ENCODE results near the gene NSA2.
A peak's percentile ranks its signal among the peaks of the same experiment; 100 is the strongest.
"Not testable (repeated sequence)": the region's sequence is repeated elsewhere in the genome, so short reads cannot be mapped to it uniquely, and the experiment has no call there.

Gene NSA2

DNA sequence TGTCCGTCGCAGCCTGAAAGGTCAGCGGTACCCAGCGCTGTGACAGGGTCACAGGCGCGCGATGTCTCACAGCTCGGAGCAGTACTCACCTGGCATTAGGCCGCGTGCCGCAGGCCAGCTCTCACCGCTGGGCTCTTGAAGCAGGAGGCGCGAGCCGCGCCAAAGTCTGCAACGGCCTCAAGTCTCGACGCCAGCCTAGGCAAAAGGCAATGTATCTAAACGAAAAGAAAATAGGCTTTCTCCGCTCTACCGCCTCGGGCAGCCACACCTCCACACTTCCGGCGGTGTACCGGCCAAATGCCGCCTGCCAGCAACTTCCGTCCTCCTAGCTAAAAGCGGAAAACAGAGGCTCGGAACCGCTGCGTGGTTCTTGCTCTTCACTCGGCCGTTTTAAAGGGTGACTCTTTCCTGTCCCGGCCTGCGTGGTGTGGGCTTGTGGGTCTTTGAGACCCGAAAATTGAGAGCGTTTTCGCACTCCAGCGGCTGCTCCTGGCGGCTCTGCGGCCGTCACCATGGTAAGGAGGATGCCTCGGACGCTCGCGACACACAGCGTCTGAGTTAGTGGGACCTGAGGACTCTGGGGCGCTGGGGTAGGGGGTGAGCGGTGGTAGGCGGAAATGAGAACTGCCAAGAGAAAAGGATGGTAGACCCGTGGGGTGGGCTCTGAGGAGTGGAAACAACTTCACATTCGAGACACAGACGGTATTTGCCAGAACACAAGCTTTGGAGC, at the start of gene NSA2, which contains the start of gene GFM2:
NSA2 (plus strand) TSS at position 401 of the 730 bp plus-strand sequence; CDS start at position 513, 112 bp downstream.
GFM2 (minus strand) TSS at position 269 of the 730 bp plus-strand sequence. CDS start 3,375 bp downstream, outside the sequence.
- no peaks in the 10 kb centered on the region for H3K27me3 Mint-ChIP-seq (ENCODE audit: low read depth)
- peak within 1 kb of the TSS; percentile 100 for H3K4me3 Mint-ChIP-seq
- peaks cover 11% of the 10 kb centered on the region for H3K4me1 Mint-ChIP-seq (ENCODE audit: low read depth)
- peak; percentile 91 for DNase-seq (ENCODE audit: low spot score)
- H3K36me3 Mint-ChIP-seq (ENCODE audit: low read depth): peaks cover 23% of the 10 kb centered on the region
- peak within 1 kb of the TSS; percentile 98 for H3K27ac Mint-ChIP-seq
- H3K9me3 Mint-ChIP-seq: no peaks in the 10 kb centered on the region

- H3K4me1 Mint-ChIP-seq (ENCODE audit: low read depth): no peaks in the 10 kb centered on the region
- no peak overlapping the region for H3K27ac Mint-ChIP-seq
- DNase-seq (ENCODE audit: low spot score): no peak
- no peak overlapping the region for H3K4me3 Mint-ChIP-seq
- peaks cover 36% of the 10 kb centered on the region for H3K36me3 Mint-ChIP-seq (ENCODE audit: low read depth)
- no peaks in the 10 kb centered on the region for H3K9me3 Mint-ChIP-seq
- no peaks in the 10 kb centered on the region for H3K27me3 Mint-ChIP-seq (ENCODE audit: low read depth)
These were observed 49.5 kb upstream of the NSA2 start for GRCh38 chr5:74717596-74717995.

DNA sequence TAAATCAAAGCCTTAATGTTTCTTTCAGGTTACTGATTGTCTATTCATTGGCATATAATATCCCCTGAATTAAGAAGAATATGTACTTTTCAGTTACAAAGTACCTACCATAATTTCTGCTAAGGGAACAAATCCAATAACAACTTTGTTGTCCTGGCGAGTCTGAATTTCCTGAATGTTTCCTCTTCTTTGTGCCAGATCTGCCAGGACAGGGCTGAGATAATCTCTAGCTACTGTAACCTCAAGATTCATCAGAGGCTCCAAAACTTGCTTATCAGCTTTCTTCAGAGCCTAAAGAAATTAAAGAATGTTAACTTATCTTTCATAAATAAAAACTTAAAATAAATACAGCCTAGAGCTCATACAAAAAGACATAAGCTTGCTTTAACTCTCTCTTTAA, 44.8 kb upstream of the NSA2 start:
- peaks cover 3% of the 10 kb centered on the region for H3K4me1 Mint-ChIP-seq (ENCODE audit: low read depth)
- no peak overlapping the region for H3K27ac Mint-ChIP-seq
- H3K9me3 Mint-ChIP-seq: no peaks in the 10 kb centered on the region
- H3K27me3 Mint-ChIP-seq (ENCODE audit: low read depth): no peaks in the 10 kb centered on the region
- H3K36me3 Mint-ChIP-seq (ENCODE audit: low read depth): peaks cover 49% of the 10 kb centered on the region
- H3K4me3 Mint-ChIP-seq: no peak overlapping the region
- no peak for DNase-seq (ENCODE audit: low spot score)

- DNase-seq (ENCODE audit: low spot score): no peak
- Mint-ChIP-seq H3K4me3 (no peak overlapping the region), H3K4me1 (ENCODE audit: low read depth) (peaks cover 3% of the 10 kb centered on the region), H3K27ac (no peak overlapping the region), H3K27me3 (ENCODE audit: low read depth) (no peaks in the 10 kb centered on the region), H3K9me3 (no peaks in the 10 kb centered on the region), H3K36me3 (ENCODE audit: low read depth) (peaks cover 41% of the 10 kb centered on the region)
These were observed 41.7 kb upstream of the NSA2 start for GRCh38 chr5:74725331-74725730.

GRCh38 chr5:74736759-74737158, 30.3 kb upstream of the NSA2 start:
- no peak for DNase-seq (ENCODE audit: low spot score)
- H3K27ac Mint-ChIP-seq: no peak overlapping the region
- no peaks in the 10 kb centered on the region for H3K4me1 Mint-ChIP-seq (ENCODE audit: low read depth)
- H3K4me3 Mint-ChIP-seq: no peak overlapping the region
- no peaks in the 10 kb centered on the region for H3K27me3 Mint-ChIP-seq (ENCODE audit: low read depth)
- no peaks in the 10 kb centered on the region for H3K9me3 Mint-ChIP-seq
- H3K36me3 Mint-ChIP-seq (ENCODE audit: low read depth): peaks cover 28% of the 10 kb centered on the region

- no peak overlapping the region for H3K4me3 Mint-ChIP-seq
- no peaks in the 10 kb centered on the region for H3K9me3 Mint-ChIP-seq
- H3K36me3 Mint-ChIP-seq (ENCODE audit: low read depth): peaks cover 23% of the 10 kb centered on the region
- no peaks in the 10 kb centered on the region for H3K27me3 Mint-ChIP-seq (ENCODE audit: low read depth)
- no peaks in the 10 kb centered on the region for H3K4me1 Mint-ChIP-seq (ENCODE audit: low read depth)
- H3K27ac Mint-ChIP-seq: no peak overlapping the region
- DNase-seq (ENCODE audit: low spot score): no peak
These were observed 28.6 kb upstream of the NSA2 start for GRCh38 chr5:74738406-74738805.

DNA sequence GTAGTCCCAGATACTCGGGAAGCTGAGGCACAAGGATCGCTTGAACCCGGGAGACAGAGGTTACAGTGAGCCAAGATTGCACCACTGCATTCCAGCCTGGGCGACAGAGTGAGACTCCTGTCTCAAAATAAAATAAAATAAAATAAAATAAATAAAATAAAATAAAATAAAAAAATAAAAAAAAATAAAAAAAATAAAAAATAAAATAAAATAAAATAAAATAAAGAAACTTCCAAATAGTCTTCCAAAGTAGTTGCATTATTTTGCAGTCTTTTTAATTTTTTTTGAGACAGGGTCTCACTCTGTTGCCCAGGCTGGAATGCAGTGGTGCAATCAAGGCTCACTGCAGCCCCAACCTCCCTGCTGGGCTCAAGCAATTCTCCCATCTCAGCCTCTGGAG, 18.3 kb upstream of the NSA2 start:
- H3K27ac Mint-ChIP-seq; H3K4me1 Mint-ChIP-seq (ENCODE audit: low read depth); H3K9me3 Mint-ChIP-seq; DNase-seq (ENCODE audit: low spot score); H3K4me3 Mint-ChIP-seq; H3K27me3 Mint-ChIP-seq (ENCODE audit: low read depth): not testable (repeated sequence)
- peaks cover 36% of the 10 kb centered on the region for H3K36me3 Mint-ChIP-seq (ENCODE audit: low read depth)

- Mint-ChIP-seq H3K36me3 (ENCODE audit: low read depth) (peaks cover 31% of the 10 kb centered on the region), H3K4me1 (ENCODE audit: low read depth) (peaks cover 10% of the 10 kb centered on the region), H3K27ac (no peak overlapping the region), H3K9me3 (peaks cover 5% of the 10 kb centered on the region), H3K4me3 (no peak overlapping the region), H3K27me3 (ENCODE audit: low read depth) (no peaks in the 10 kb centered on the region)
- no peak for DNase-seq (ENCODE audit: low spot score)
These were observed 5.8 kb upstream of the NSA2 start for GRCh38 chr5:74761241-74761640.

GRCh38 chr5:74762599-74762998, 4.5 kb upstream of the NSA2 start:
- Mint-ChIP-seq H3K27ac (no peak overlapping the region), H3K27me3 (ENCODE audit: low read depth) (no peaks in the 10 kb centered on the region), H3K4me3 (no peak overlapping the region), H3K9me3 (no peaks in the 10 kb centered on the region), H3K36me3 (ENCODE audit: low read depth) (peaks cover 24% of the 10 kb centered on the region), H3K4me1 (ENCODE audit: low read depth) (peaks cover 10% of the 10 kb centered on the region)
- peak; percentile 43 for DNase-seq (ENCODE audit: low spot score)

DNA sequence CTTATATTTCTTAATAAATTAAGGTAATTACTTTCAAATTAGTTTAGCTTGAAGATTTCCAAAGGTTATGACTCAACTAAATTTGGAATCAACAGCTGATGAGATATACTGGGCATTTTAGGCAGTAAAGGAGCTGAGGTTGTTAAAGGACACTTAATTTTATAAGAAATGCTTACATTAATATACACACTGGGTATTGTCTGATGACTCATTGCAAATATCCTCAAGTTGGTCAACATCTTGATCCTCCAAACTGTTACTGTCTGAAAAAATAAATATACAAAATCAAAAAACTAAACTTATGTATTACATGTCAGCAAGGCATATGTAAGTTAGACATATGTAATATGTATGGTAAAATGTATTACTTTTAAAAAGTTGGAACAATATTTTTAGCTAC, 3.5 kb upstream of the NSA2 start:
- Mint-ChIP-seq H3K4me3 (no peak overlapping the region), H3K27ac (no peak overlapping the region), H3K9me3 (no peaks in the 10 kb centered on the region), H3K36me3 (ENCODE audit: low read depth) (peaks cover 19% of the 10 kb centered on the region), H3K4me1 (ENCODE audit: low read depth) (peaks cover 13% of the 10 kb centered on the region), H3K27me3 (ENCODE audit: low read depth) (no peaks in the 10 kb centered on the region)
- DNase-seq (ENCODE audit: low spot score): no peak

GRCh38 chr5:74765201-74765600, 1.8 kb upstream of the NSA2 start:
- no peaks in the 10 kb centered on the region for H3K9me3 Mint-ChIP-seq
- H3K27me3 Mint-ChIP-seq (ENCODE audit: low read depth): no peaks in the 10 kb centered on the region
- peak overlapping the region; percentile 100 for H3K4me3 Mint-ChIP-seq
- no peak for DNase-seq (ENCODE audit: low spot score)
- peak overlapping the region; percentile 32 for H3K27ac Mint-ChIP-seq
- peaks cover 16% of the 10 kb centered on the region for H3K4me1 Mint-ChIP-seq (ENCODE audit: low read depth)
- H3K36me3 Mint-ChIP-seq (ENCODE audit: low read depth): peaks cover 24% of the 10 kb centered on the region

DNA sequence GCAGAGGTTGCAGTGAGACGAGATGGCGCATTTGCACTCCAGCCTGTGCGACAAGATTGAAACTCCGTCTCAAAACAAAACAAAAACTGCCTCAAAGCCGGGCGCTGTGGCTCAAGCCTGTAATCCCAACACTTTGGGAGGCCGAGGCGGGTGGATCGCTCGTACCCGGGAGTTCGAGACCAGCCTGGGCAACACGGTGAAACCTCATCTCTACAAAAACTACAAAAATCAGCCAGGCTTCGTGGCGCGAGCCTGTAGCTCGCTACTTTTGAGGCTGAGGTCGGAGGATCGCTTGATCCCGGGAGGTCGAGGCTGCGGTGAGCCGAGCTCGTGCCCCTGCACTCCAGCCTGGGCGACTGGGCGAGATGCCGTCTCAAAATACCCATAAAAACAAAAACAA, 1.1 kb upstream of the NSA2 start:
- H3K9me3 Mint-ChIP-seq: no peaks in the 10 kb centered on the region
- H3K27ac Mint-ChIP-seq: no peak overlapping the region
- DNase-seq (ENCODE audit: low spot score): no peak
- H3K4me3 Mint-ChIP-seq: peak overlapping the region; percentile 100
- peaks cover 14% of the 10 kb centered on the region for H3K4me1 Mint-ChIP-seq (ENCODE audit: low read depth)
- no peaks in the 10 kb centered on the region for H3K27me3 Mint-ChIP-seq (ENCODE audit: low read depth)
- H3K36me3 Mint-ChIP-seq (ENCODE audit: low read depth): peaks cover 28% of the 10 kb centered on the region

- Mint-ChIP-seq H3K27ac (peak overlapping the region; percentile 98), H3K9me3 (no peaks in the 10 kb centered on the region), H3K4me1 (ENCODE audit: low read depth) (peaks cover 14% of the 10 kb centered on the region), H3K27me3 (ENCODE audit: low read depth) (no peaks in the 10 kb centered on the region), H3K4me3 (peak overlapping the region; percentile 100), H3K36me3 (ENCODE audit: low read depth) (peaks cover 26% of the 10 kb centered on the region)
- DNase-seq (ENCODE audit: low spot score): peak; percentile 5
These were observed 616 bp upstream of the NSA2 start for GRCh38 chr5:74766418-74766848.

- Mint-ChIP-seq H3K4me1 (ENCODE audit: low read depth) (peaks cover 11% of the 10 kb centered on the region), H3K27ac (peak overlapping the region; percentile 98), H3K4me3 (peak overlapping the region; percentile 100), H3K9me3 (no peaks in the 10 kb centered on the region), H3K36me3 (ENCODE audit: low read depth) (peaks cover 27% of the 10 kb centered on the region), H3K27me3 (ENCODE audit: low read depth) (no peaks in the 10 kb centered on the region)
- DNase-seq (ENCODE audit: low spot score): no peak
These were observed 497 bp downstream of the NSA2 start for GRCh38 chr5:74767579-74767913.

DNA sequence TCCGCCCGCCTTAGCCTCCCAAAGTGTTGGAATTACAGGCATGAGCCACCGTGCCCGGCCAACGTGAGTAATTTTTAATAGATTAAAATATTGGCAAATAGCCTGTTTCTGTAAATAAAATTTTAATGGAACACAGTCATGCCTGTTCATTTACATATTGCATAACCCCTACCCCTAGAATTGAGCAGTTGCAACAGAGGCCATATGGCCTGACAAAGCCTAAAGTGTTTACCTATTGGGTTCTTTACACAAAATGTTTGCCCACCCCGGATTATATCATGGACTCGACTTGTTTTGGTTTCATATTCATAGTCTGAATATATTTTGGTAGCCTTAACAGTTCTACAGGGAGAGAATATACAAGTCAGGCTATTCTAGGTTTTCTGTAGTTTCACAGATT, 5.3 kb downstream of the NSA2 start:
- Mint-ChIP-seq H3K27me3 (ENCODE audit: low read depth) (no peaks in the 10 kb centered on the region), H3K4me3 (no peak overlapping the region), H3K4me1 (ENCODE audit: low read depth) (peaks cover 9% of the 10 kb centered on the region), H3K27ac (no peak overlapping the region), H3K36me3 (ENCODE audit: low read depth) (peaks cover 42% of the 10 kb centered on the region), H3K9me3 (no peaks in the 10 kb centered on the region)
- no peak for DNase-seq (ENCODE audit: low spot score)
